ENCODE data around the gene MAPK4.

The MAPK4 gene

GRCh38 chr18:50626317-50626716 lies 66.4 kb downstream of the MAPK4 start:
- H3K9me3 ChIP-seq (ENCODE audit: control insufficient read depth in 1 of 2, low read length in 2 of 2) = no peaks in the 10 kb centered on the region
- no peaks in the 10 kb centered on the region for H3K36me3 ChIP-seq (ENCODE audit: control insufficient read depth in 1 of 2, insufficient read depth in 2 of 2, low read length in 2 of 2)
- peaks cover 0 to 22% of the 10 kb centered on the region in 2 donors for H3K4me1 ChIP-seq (ENCODE audit: control insufficient read depth in 1 of 2, insufficient read depth in 2 of 2, low read length in 2 of 2)
- no peak overlapping the region for H3K27ac ChIP-seq (ENCODE audit: low read length)
- no peak overlapping the region for H3K4me3 ChIP-seq (ENCODE audit: low read depth in 1 of 2, low read length in 2 of 2)
- H3K27me3 ChIP-seq (ENCODE audit: low read depth, low read length) = no peaks in the 10 kb centered on the region

- Histone ChIP-seq H3K9me3 (ENCODE audit: control insufficient read depth in 1 of 2, low read length in 2 of 2) (no peaks in the 10 kb centered on the region), H3K36me3 (ENCODE audit: control insufficient read depth in 1 of 2, insufficient read depth in 2 of 2, low read length in 2 of 2) (no peaks in the 10 kb centered on the region), H3K4me3 (ENCODE audit: low read depth in 1 of 2, low read length in 2 of 2) (no peak overlapping the region), H3K27me3 (ENCODE audit: low read depth, low read length) (no peaks in the 10 kb centered on the region), H3K4me1 (ENCODE audit: control insufficient read depth in 1 of 2, insufficient read depth in 2 of 2, low read length in 2 of 2) (peaks cover 0 to 9% of the 10 kb centered on the region in 2 donors), H3K27ac (ENCODE audit: low read length) (no peak overlapping the region)
Measured at GRCh38 chr18:50627594-50628532, 68.0 kb downstream of the MAPK4 start.

DNA sequence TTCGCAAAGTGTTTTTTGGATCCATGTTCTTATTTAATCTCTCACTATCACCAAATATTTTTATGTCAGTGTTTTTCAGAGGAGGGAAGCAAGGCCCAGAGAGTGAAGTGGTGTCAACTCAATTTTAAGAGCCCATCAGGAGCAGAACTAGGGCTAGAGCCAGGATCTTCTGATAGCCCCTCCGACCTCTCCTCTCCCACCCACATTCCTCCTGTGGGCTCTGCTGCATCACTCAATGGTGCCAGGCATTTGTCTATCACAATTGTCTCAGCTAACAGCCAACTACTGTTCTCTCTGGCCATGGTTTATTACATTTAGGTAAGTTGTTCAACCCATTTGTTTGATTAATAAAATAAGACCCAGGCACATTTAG lies 68.6 kb downstream of the MAPK4 start:
- no peaks in the 10 kb centered on the region for H3K27me3 ChIP-seq (ENCODE audit: low read depth, low read length)
- H3K36me3 ChIP-seq (ENCODE audit: control insufficient read depth in 1 of 2, insufficient read depth in 2 of 2, low read length in 2 of 2) = no peaks in the 10 kb centered on the region
- H3K4me3 ChIP-seq (ENCODE audit: low read depth in 1 of 2, low read length in 2 of 2) = no peak overlapping the region
- H3K9me3 ChIP-seq (ENCODE audit: control insufficient read depth in 1 of 2, low read length in 2 of 2) = no peaks in the 10 kb centered on the region
- H3K27ac ChIP-seq (ENCODE audit: low read length) = no peak overlapping the region
- H3K4me1 ChIP-seq (ENCODE audit: control insufficient read depth in 1 of 2, insufficient read depth in 2 of 2, low read length in 2 of 2) = peaks cover 0 to 9% of the 10 kb centered on the region in 2 donors

GRCh38 chr18:50629148-50629631 lies 69.3 kb downstream of the MAPK4 start:
- H3K36me3 ChIP-seq (ENCODE audit: control insufficient read depth in 1 of 2, insufficient read depth in 2 of 2, low read length in 2 of 2) = no peaks in the 10 kb centered on the region
- no peak overlapping the region for H3K27ac ChIP-seq (ENCODE audit: low read length)
- H3K27me3 ChIP-seq (ENCODE audit: low read depth, low read length) = no peaks in the 10 kb centered on the region
- H3K4me3 ChIP-seq (ENCODE audit: low read depth in 1 of 2, low read length in 2 of 2) = no peak overlapping the region
- H3K9me3 ChIP-seq (ENCODE audit: control insufficient read depth in 1 of 2, low read length in 2 of 2) = no peaks in the 10 kb centered on the region
- peaks cover 0 to 9% of the 10 kb centered on the region in 2 donors for H3K4me1 ChIP-seq (ENCODE audit: control insufficient read depth in 1 of 2, insufficient read depth in 2 of 2, low read length in 2 of 2)

GRCh38 chr18:50630895-50631294 lies 71.0 kb downstream of the MAPK4 start:
- Histone ChIP-seq H3K4me3 (ENCODE audit: low read depth in 1 of 2, low read length in 2 of 2) (no peak overlapping the region), H3K27me3 (ENCODE audit: low read depth, low read length) (no peaks in the 10 kb centered on the region), H3K36me3 (ENCODE audit: control insufficient read depth in 1 of 2, insufficient read depth in 2 of 2, low read length in 2 of 2) (no peaks in the 10 kb centered on the region), H3K27ac (ENCODE audit: low read length) (no peak overlapping the region), H3K4me1 (ENCODE audit: control insufficient read depth in 1 of 2, insufficient read depth in 2 of 2, low read length in 2 of 2) (peaks cover 0 to 9% of the 10 kb centered on the region in 2 donors), H3K9me3 (ENCODE audit: control insufficient read depth in 1 of 2, low read length in 2 of 2) (no peaks in the 10 kb centered on the region)

GRCh38 chr18:50632895-50633515 lies 73.1 kb downstream of the MAPK4 start:
- Histone ChIP-seq H3K4me3 (ENCODE audit: low read depth in 1 of 2, low read length in 2 of 2) (no peak overlapping the region), H3K9me3 (ENCODE audit: control insufficient read depth in 1 of 2, low read length in 2 of 2) (no peaks in the 10 kb centered on the region), H3K4me1 (ENCODE audit: control insufficient read depth in 1 of 2, insufficient read depth in 2 of 2, low read length in 2 of 2) (no peaks in the 10 kb centered on the region), H3K27me3 (ENCODE audit: low read depth, low read length) (no peaks in the 10 kb centered on the region), H3K36me3 (ENCODE audit: control insufficient read depth in 1 of 2, insufficient read depth in 2 of 2, low read length in 2 of 2) (no peaks in the 10 kb centered on the region), H3K27ac (ENCODE audit: low read length) (no peak overlapping the region)

GRCh38 chr18:50633992-50634391 lies 74.1 kb downstream of the MAPK4 start:
- Histone ChIP-seq H3K27me3 (ENCODE audit: low read depth, low read length) (no peaks in the 10 kb centered on the region), H3K36me3 (ENCODE audit: control insufficient read depth in 1 of 2, insufficient read depth in 2 of 2, low read length in 2 of 2) (no peaks in the 10 kb centered on the region), H3K9me3 (ENCODE audit: control insufficient read depth in 1 of 2, low read length in 2 of 2) (no peaks in the 10 kb centered on the region), H3K4me1 (ENCODE audit: control insufficient read depth in 1 of 2, insufficient read depth in 2 of 2, low read length in 2 of 2) (peaks cover 0 to 5% of the 10 kb centered on the region in 2 donors), H3K27ac (ENCODE audit: low read length) (no peak overlapping the region), H3K4me3 (ENCODE audit: low read depth in 1 of 2, low read length in 2 of 2) (no peak overlapping the region)

- Histone ChIP-seq H3K27me3 (ENCODE audit: low read depth, low read length) (no peaks in the 10 kb centered on the region), H3K36me3 (ENCODE audit: control insufficient read depth in 1 of 2, insufficient read depth in 2 of 2, low read length in 2 of 2) (no peaks in the 10 kb centered on the region), H3K27ac (ENCODE audit: low read length) (no peak overlapping the region), H3K4me1 (ENCODE audit: control insufficient read depth in 1 of 2, insufficient read depth in 2 of 2, low read length in 2 of 2) (peaks cover 0 to 7% of the 10 kb centered on the region in 2 donors), H3K4me3 (ENCODE audit: low read depth in 1 of 2, low read length in 2 of 2) (no peak overlapping the region), H3K9me3 (ENCODE audit: control insufficient read depth in 1 of 2, low read length in 2 of 2) (no peaks in the 10 kb centered on the region)
Measured at GRCh38 chr18:50636366-50637057, 76.6 kb downstream of the MAPK4 start.

DNA sequence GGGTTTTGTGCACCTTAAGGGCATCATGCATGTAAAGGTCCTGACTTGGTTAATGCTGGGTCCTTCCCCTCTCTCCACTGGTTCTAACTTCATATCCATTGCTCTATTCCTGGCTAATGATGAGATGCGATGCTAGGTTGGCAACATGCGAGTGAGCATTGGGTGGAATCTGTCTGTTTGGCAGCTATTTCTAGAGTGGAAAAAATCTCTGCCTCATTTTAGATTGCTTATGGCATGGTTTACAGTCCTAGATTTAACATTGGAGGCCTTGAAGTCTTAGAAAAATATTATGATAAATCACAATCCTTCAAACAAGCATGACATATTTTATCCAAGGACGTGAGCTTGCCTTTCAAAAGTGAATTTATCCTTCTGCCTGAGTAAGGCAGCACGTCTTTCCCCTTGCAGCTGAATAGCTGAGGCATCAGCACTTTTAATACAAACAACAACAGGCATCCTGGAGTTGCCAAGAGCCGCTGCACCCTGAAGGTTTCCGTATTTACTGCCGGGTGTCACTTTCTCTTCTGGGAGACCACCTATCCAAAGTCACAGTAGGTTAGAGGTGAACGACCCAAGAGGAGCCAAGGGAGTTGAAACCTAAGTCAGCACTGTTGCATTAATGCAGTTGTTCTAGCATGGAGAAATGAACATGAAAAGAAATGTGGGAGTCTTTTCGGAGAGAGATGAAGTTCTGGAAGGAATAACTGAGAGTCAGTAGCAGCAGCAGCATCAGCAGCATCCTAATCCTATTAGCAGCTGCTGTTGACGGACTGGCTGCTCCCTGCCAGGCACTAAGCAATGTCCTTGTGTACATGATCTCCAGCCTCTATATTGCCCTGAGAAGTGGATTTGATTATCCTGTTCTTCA lies 78.4 kb downstream of the MAPK4 start:
- H3K4me1 ChIP-seq (ENCODE audit: control insufficient read depth in 1 of 2, insufficient read depth in 2 of 2, low read length in 2 of 2) = peaks cover 0 to 7% of the 10 kb centered on the region in 2 donors
- H3K4me3 ChIP-seq (ENCODE audit: low read depth in 1 of 2, low read length in 2 of 2) = no peak overlapping the region
- no peaks in the 10 kb centered on the region for H3K27me3 ChIP-seq (ENCODE audit: low read depth, low read length)
- H3K27ac ChIP-seq (ENCODE audit: low read length) = no peak overlapping the region
- no peaks in the 10 kb centered on the region for H3K36me3 ChIP-seq (ENCODE audit: control insufficient read depth in 1 of 2, insufficient read depth in 2 of 2, low read length in 2 of 2)
- no peaks in the 10 kb centered on the region for H3K9me3 ChIP-seq (ENCODE audit: control insufficient read depth in 1 of 2, low read length in 2 of 2)

DNA sequence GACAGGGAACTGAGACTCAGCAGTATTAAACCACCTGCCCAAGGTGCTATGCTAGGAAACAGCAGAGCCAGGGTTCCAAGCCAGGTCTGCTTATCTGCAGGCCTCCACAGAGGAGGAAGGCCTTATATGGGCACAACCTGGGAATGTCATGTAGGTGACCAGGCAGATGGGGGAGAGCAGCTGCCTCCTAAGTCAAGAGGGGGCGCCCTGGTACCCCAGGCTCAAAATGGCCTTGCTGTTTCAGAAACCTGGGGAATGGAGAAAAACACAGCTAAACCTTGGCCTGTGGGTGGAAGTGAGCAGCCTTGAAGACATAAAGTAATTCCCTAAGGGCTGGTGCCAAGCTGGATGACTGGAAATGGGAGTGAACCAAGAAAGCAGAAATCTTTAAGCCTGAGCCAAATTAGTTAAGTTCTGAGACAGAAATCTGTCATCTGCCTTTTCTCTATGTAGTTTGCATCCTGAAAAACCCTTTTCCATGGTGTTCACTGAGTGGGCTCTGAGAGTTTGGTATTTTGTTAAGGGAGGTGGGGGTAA lies 79.1 kb downstream of the MAPK4 start:
- no peak overlapping the region for H3K27ac ChIP-seq (ENCODE audit: low read length)
- H3K4me1 ChIP-seq (ENCODE audit: control insufficient read depth in 1 of 2, insufficient read depth in 2 of 2, low read length in 2 of 2) = peaks cover 0 to 7% of the 10 kb centered on the region in 2 donors
- H3K27me3 ChIP-seq (ENCODE audit: low read depth, low read length) = no peaks in the 10 kb centered on the region
- no peaks in the 10 kb centered on the region for H3K9me3 ChIP-seq (ENCODE audit: control insufficient read depth in 1 of 2, low read length in 2 of 2)
- no peak overlapping the region for H3K4me3 ChIP-seq (ENCODE audit: low read depth in 1 of 2, low read length in 2 of 2)
- no peaks in the 10 kb centered on the region for H3K36me3 ChIP-seq (ENCODE audit: control insufficient read depth in 1 of 2, insufficient read depth in 2 of 2, low read length in 2 of 2)

Measured in muscle layer of duodenum (tissue), 2 donors.